ENCODE results near the gene BPGM.

BPGM gene

DNA sequence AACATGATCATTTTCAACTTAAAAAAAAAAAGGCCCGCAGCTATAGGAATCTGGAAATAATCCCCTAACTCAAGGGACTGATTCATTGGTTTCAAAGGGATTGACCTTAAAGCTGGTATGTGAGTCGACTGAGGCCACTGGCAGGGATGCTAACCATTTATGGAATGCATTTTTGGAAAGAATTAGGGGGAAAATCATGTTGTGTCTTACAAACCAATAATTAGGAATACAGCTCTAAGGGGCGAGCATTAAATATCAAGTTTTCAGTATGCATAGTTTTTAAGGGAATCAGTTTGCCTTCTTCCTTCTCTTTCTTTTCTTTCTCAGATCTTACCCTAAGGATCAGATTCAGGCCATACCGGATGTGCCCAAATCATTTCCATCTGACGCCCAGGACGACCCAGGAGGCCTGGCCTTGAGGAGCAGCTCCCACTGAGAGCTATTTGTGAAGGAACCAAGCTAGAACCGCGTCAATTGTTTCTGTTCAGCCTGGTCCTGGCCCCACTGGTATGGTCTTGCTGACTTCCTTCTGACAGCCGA lies 48.7 kb downstream of the BPGM start:
- TF ChIP-seq, protein P1, sequence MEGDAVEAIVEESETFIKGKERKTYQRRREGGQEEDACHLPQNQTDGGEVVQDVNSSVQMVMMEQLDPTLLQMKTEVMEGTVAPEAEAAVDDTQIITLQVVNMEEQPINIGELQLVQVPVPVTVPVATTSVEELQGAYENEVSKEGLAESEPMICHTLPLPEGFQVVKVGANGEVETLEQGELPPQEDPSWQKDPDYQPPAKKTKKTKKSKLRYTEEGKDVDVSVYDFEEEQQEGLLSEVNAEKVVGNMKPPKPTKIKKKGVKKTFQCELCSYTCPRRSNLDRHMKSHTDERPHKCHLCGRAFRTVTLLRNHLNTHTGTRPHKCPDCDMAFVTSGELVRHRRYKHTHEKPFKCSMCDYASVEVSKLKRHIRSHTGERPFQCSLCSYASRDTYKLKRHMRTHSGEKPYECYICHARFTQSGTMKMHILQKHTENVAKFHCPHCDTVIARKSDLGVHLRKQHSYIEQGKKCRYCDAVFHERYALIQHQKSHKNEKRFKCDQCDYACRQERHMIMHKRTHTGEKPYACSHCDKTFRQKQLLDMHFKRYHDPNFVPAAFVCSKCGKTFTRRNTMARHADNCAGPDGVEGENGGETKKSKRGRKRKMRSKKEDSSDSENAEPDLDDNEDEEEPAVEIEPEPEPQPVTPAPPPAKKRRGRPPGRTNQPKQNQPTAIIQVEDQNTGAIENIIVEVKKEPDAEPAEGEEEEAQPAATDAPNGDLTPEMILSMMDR (IDR thresholded peaks at IDR 0.05), result no peak
- Histone ChIP-seq H3K4me3 (ENCODE audit: low read depth, low read length) (no peak overlapping the region), H3K36me3 (ENCODE audit: control insufficient read depth, insufficient read depth, low read length) (no peaks in the 10 kb centered on the region)

DNA sequence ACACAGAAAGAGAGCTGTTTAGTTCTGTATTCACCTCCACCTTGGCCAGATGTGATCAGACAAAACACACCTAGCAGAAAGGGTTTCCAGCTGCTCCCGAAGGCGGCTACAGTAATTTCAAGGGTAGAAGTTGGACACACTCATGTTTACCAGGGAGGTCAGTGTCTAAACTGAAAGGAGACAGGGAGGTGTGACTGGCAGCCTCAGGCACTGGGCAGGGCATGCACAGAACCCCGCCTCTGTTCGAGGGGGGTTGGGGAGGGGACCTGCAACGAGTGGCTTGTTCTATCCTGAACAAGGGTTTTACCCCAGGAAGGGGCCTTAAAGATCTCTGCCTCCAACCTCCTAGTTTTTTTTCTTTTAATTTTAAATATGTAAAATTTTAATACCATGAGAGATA lies 49.6 kb downstream of the BPGM start:
- Histone ChIP-seq H3K9me3 (ENCODE audit: control insufficient read depth, low read length) (no peaks in the 10 kb centered on the region), H3K27me3 (ENCODE audit: control insufficient read depth, insufficient read depth, low read length) (no peaks in the 10 kb centered on the region), H3K79me2 (no peaks in the 10 kb centered on the region), H3K4me1 (peaks cover 19% of the 10 kb centered on the region), H3K4me2 (ENCODE audit: low read length) (no peak overlapping the region), H3K9ac (no peak overlapping the region), H3K4me3 (ENCODE audit: low read depth, low read length) (no peak overlapping the region), H3K27ac (no peak overlapping the region), H3K36me3 (ENCODE audit: control insufficient read depth, insufficient read depth, low read length) (no peaks in the 10 kb centered on the region), H2AFZ (no peak overlapping the region)
- TF ChIP-seq, protein P1 (IDR thresholded peaks at IDR 0.05), result no peak

More for the DNA sequence above, 48.7 kb downstream of the BPGM start:
- Histone ChIP-seq H3K79me2 (no peaks in the 10 kb centered on the region), H3K4me2 (ENCODE audit: low read length) (no peak overlapping the region), H2AFZ (no peak overlapping the region), H3K27me3 (ENCODE audit: control insufficient read depth, insufficient read depth, low read length) (no peaks in the 10 kb centered on the region), H3K9ac (no peak overlapping the region), H3K9me3 (ENCODE audit: control insufficient read depth, low read length) (no peaks in the 10 kb centered on the region), H3K4me1 (peaks cover 19% of the 10 kb centered on the region), H3K27ac (peak overlapping the region; percentile 49)

DNA sequence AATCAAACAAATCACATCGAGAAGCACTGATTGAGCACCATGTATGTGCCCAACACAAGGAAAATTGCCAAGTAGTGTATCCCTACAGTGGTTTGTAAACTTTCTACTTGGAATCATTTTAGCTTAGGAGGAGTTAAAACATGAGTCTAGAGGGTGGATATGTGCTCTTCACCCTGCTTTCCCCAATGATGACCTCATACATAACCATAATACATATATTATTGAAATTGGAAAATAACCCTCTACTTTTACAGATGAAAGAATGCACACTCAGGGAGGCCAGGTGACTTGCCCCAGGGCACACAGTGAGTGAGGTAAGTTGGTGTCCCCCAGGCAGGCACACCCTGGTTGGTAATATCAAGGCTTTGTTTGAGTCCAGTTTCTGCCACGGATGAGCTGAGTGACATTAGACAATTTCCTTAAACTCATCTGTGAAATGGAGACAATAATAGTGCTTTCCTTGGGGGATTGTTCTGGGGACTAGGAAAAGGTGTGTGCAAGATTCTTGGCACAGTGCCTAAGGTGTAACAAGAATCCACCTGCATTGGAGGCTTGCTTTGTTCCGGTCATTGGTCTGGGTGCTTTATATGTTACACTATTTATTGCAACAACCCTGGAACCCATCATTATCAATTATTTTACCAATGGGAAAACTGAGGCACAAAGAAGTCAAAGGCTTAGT lies 50.7 kb downstream of the BPGM start:
- H3K4me3 ChIP-seq (ENCODE audit: low read depth, low read length), result no peak overlapping the region
- H3K27me3 ChIP-seq (ENCODE audit: control insufficient read depth, insufficient read depth, low read length), result no peaks in the 10 kb centered on the region
- TF ChIP-seq, protein P1 (IDR thresholded peaks at IDR 0.05), result no peak
- H3K36me3 ChIP-seq (ENCODE audit: control insufficient read depth, insufficient read depth, low read length), result no peaks in the 10 kb centered on the region
- H3K79me2 ChIP-seq, result no peaks in the 10 kb centered on the region
- peaks cover 19% of the 10 kb centered on the region for H3K4me1 ChIP-seq
- H3K9me3 ChIP-seq (ENCODE audit: control insufficient read depth, low read length), result no peaks in the 10 kb centered on the region
- no peak overlapping the region for H3K27ac ChIP-seq
- no peak overlapping the region for H2AFZ ChIP-seq
- H3K4me2 ChIP-seq (ENCODE audit: low read length), result no peak overlapping the region
- H3K9ac ChIP-seq, result no peak overlapping the region

DNA sequence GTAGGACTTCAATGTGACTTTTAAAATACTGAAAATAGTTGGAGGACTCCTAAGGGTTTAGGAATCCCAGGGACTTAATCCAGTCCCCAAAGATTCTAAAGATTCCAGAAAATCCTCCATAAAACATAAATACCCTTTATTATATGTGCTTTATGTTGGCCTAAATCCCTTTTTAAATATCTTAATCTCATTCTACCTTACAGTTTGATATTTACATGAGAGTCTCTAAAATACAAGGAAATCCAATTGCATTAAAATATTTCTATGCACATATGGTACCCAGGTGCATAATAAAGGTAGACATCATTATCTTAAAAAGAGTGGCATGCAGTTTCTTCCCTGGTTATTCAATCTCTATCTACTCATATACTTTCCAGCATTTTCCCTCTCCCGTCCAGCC lies 51.8 kb downstream of the BPGM start:
- Histone ChIP-seq H3K9me3 (ENCODE audit: control insufficient read depth, low read length) (no peaks in the 10 kb centered on the region), H3K4me1 (peaks cover 19% of the 10 kb centered on the region), H3K79me2 (no peaks in the 10 kb centered on the region), H3K9ac (no peak overlapping the region), H3K4me3 (ENCODE audit: low read depth, low read length) (no peak overlapping the region), H3K36me3 (ENCODE audit: control insufficient read depth, insufficient read depth, low read length) (no peaks in the 10 kb centered on the region), H2AFZ (no peak overlapping the region), H3K4me2 (ENCODE audit: low read length) (no peak overlapping the region), H3K27ac (no peak overlapping the region), H3K27me3 (ENCODE audit: control insufficient read depth, insufficient read depth, low read length) (no peaks in the 10 kb centered on the region)
- TF ChIP-seq, protein P1 (IDR thresholded peaks at IDR 0.05), result no peak
